ENCODE measurements around the gene CCDC152. TPM values are rescaled to one million over a fixed set of nuclear protein-coding genes. Genes with fewer than 3 reads are reported as not detected.

The CCDC152 gene
- total and polyA plus RNA-seq, 10 of the 15 experiments (the other 5 are each of a cell fraction or from before 2014, with no cell fraction given): 0.12 to 25.8 (median 13.5) TPM

GRCh38 chr5:42811591-42812446 is 55.2 kb downstream of the CCDC152 start, which contains the start of gene SELENOP (continued):
- TF ChIP-seq MYB (IDR thresholded peaks at IDR 0.05; ENCODE audit: borderline replicate concordance, low read depth, low read length): no peak
- TF ChIP-seq EED (IDR thresholded peaks at IDR 0.05; ENCODE audit: low read depth): no peak
- no peak for TF ChIP-seq CREB1 (IDR thresholded peaks at IDR 0.05; ENCODE audit: low read depth)
- TF ChIP-seq DPF2 (IDR thresholded peaks at IDR 0.05): 0 out of 2 replicates have a peak, but pooled peaks have one; percentile 30
- TF ChIP-seq RCOR1 (conservative IDR thresholded peaks at IDR 0.05; ENCODE audit: low read depth, low read length): no peak
- no peak for TF ChIP-seq ZNF24 (IDR thresholded peaks at IDR 0.05)
- TF ChIP-seq SMAD1 (IDR thresholded peaks at IDR 0.05; ENCODE audit: low read depth, partially characterized antibody): no peak
- TF ChIP-seq USF2 (IDR thresholded peaks at IDR 0.05; ENCODE audit: borderline replicate concordance, low read depth, low read length): no peak
- no peak for TF ChIP-seq REST (IDR thresholded peaks at IDR 0.05; ENCODE audit: low read depth, low read length)
- no peak for TF ChIP-seq ELK1 (IDR thresholded peaks at IDR 0.05; ENCODE audit: low read depth, low read length)
- TF ChIP-seq BACH1 (IDR thresholded peaks at IDR 0.05; ENCODE audit: borderline replicate concordance): no peak
- no peak for TF ChIP-seq MEF2A (IDR thresholded peaks at IDR 0.05; ENCODE audit: insufficient read depth, low read depth, low read length)
- TF ChIP-seq HDAC6 (IDR thresholded peaks at IDR 0.05; ENCODE audit: unreplicated experiment): no peak
- peak; percentile 59 to 60; a peak in 2 of 4 replicates for TF ChIP-seq IKZF2 (IDR thresholded peaks at IDR 0.05)
- no peak; the same call in 1 of the 2 replicates for TF ChIP-seq FOXK2 (IDR thresholded peaks at IDR 0.05)
- TF ChIP-seq CUX1 (IDR thresholded peaks at IDR 0.05; ENCODE audit: insufficient replicate concordance, low read depth, low read length): no peak
- TF ChIP-seq SPI1 (IDR thresholded peaks at IDR 0.05; ENCODE audit: borderline replicate concordance, insufficient read depth, low read depth, low read length): no peak
- TF ChIP-seq IKZF1 (conservative IDR thresholded peaks at IDR 0.05): peak; percentile 54
